ENCODE results near the gene NSUN6. TPM values are rescaled to one million over a fixed set of nuclear protein-coding genes. Genes with fewer than 3 reads are reported as not detected.

The NSUN6 gene
- total RNA-seq, 1 experiment from 2014 or later = 12.5 TPM

- intact Hi-C loops (cut with micrococcal nuclease) = no loop called here
- Histone ChIP-seq H3K4me3 (replicated peaks in 1 of 2; ENCODE audit: low read depth in 1 of 2, low read length in 2 of 2) (no peak overlapping the region), H3K79me2 (ENCODE audit: insufficient read depth, low read length) (no peaks in the 10 kb centered on the region), H2AFZ (ENCODE audit: low read depth, low read length, poor library complexity, severe bottlenecking) (no peak overlapping the region), H3K9ac (ENCODE audit: low read length) (no peak overlapping the region), H3K9me2 (ENCODE audit: insufficient read depth) (no peaks in the 10 kb centered on the region), H3K4me1 (ENCODE audit: control insufficient read depth in 1 of 2, insufficient read depth in 2 of 2, low read length in 2 of 2) (no peaks in the 10 kb centered on the region), H3K4me2 (ENCODE audit: low read length) (no peak overlapping the region), H3K36me3 (ENCODE audit: control insufficient read depth in 1 of 2, insufficient read depth in 2 of 2, low read length in 2 of 2) (no peaks in the 10 kb centered on the region), H4K20me1 (ENCODE audit: insufficient read depth) (no peaks in the 10 kb centered on the region), H3K9me3 (ENCODE audit: control insufficient read depth in 1 of 2, insufficient read depth in 1 of 2, low read depth in 1 of 2, low read length in 2 of 2) (no peaks in the 10 kb centered on the region), H3K27ac (ENCODE audit: low read depth, low read length) (no peak overlapping the region), H3K27me3 (ENCODE audit: insufficient read depth, low read length) (no peaks in the 10 kb centered on the region)
- DNase-seq (ENCODE audit: low read depth, low spot score) = no peak
- ChIA-PET POLR2A (interaction anchor here (0.7 kb wide), 1 partner anchor 43 kb away, joined by 3 read pairs; no protein-coding TSS in a partner anchor), CTCF (no interaction called here), RAD21 (ENCODE audit: low non-redundant PET in 1 of 2, low total read pairs in 2 of 2, uncharacterized antibody in 2 of 2, unreplicated experiment in 2 of 2) (no interaction called here)
- no peak for ATAC-seq
- no TSS peak for BruUV-seq (replicated peaks)
- TF ChIP-seq JUND (IDR thresholded peaks at IDR 0.05) = no peak
- TF ChIP-seq EZH2phosphoT487 (IDR thresholded peaks at IDR 0.05; ENCODE audit: borderline replicate concordance) = no peak
- TF ChIP-seq, protein P1, sequence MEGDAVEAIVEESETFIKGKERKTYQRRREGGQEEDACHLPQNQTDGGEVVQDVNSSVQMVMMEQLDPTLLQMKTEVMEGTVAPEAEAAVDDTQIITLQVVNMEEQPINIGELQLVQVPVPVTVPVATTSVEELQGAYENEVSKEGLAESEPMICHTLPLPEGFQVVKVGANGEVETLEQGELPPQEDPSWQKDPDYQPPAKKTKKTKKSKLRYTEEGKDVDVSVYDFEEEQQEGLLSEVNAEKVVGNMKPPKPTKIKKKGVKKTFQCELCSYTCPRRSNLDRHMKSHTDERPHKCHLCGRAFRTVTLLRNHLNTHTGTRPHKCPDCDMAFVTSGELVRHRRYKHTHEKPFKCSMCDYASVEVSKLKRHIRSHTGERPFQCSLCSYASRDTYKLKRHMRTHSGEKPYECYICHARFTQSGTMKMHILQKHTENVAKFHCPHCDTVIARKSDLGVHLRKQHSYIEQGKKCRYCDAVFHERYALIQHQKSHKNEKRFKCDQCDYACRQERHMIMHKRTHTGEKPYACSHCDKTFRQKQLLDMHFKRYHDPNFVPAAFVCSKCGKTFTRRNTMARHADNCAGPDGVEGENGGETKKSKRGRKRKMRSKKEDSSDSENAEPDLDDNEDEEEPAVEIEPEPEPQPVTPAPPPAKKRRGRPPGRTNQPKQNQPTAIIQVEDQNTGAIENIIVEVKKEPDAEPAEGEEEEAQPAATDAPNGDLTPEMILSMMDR (IDR thresholded peaks at IDR 0.05 in 2 of 3, conservative IDR thresholded peaks at IDR 0.05 in 1 of 3; ENCODE audit: borderline replicate concordance in 1 of 3, insufficient read depth in 1 of 3, low read depth in 2 of 3, low read length in 2 of 3) = no peak
- no peak for TF ChIP-seq FOSL1 (IDR thresholded peaks at IDR 0.05; ENCODE audit: low read depth)
- TF ChIP-seq, protein P2, sequence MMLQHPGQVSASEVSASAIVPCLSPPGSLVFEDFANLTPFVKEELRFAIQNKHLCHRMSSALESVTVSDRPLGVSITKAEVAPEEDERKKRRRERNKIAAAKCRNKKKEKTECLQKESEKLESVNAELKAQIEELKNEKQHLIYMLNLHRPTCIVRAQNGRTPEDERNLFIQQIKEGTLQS (IDR thresholded peaks at IDR 0.05) = no peak
- TF ChIP-seq EGR1 (IDR thresholded peaks at IDR 0.05; ENCODE audit: low read depth) = no peak
- no peak for TF ChIP-seq TCF7L2 (IDR thresholded peaks at IDR 0.05; ENCODE audit: borderline replicate concordance, extremely low read depth, insufficient read depth, insufficient read length)
- no peak for TF ChIP-seq POLR2AphosphoS5 (IDR thresholded peaks at IDR 0.05; ENCODE audit: low read depth, low read length)
- TF ChIP-seq EZH2 (IDR thresholded peaks at IDR 0.05) = no peak
- no peak for TF ChIP-seq ZFX (IDR thresholded peaks at IDR 0.05)
- TF ChIP-seq ELF1 (IDR thresholded peaks at IDR 0.05; ENCODE audit: borderline replicate concordance, low read depth) = no peak
- no peak for TF ChIP-seq SIN3A (IDR thresholded peaks at IDR 0.05; ENCODE audit: low read depth)
- no peak for TF ChIP-seq POLR2A (IDR thresholded peaks at IDR 0.05; ENCODE audit: borderline replicate concordance, extremely low read depth, insufficient read depth, insufficient read length)
- no peak for TF ChIP-seq CBX3 (IDR thresholded peaks at IDR 0.05; ENCODE audit: low read depth)
- TF ChIP-seq SRF (IDR thresholded peaks at IDR 0.05; ENCODE audit: low read depth) = no peak
- TF ChIP-seq, protein P3, sequence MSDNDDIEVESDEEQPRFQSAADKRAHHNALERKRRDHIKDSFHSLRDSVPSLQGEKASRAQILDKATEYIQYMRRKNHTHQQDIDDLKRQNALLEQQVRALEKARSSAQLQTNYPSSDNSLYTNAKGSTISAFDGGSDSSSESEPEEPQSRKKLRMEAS (IDR thresholded peaks at IDR 0.05) = no peak
Observed at GRCh38 chr10:18501629-18502028, 149.8 kb downstream of the NSUN6 start.
